Urothelium cell line (cell line): ENCODE data around the gene LMBR1.
"Not testable (repeated sequence)": the region's sequence is repeated elsewhere in the genome, so short reads cannot be mapped to it uniquely, and the experiment has no call there.

Source experiments
- DNase-seq: peaks from one replicate; pipeline ENCODE4 v3.0.0; 2011; ENCODE audit warnings: low spot score, mixed read lengths
- FAIRE-seq: peaks from 2 replicates; lab custom pipeline; 2011; peaks lifted over from hg19 to GRCh38; lab: Jason Lieb, UNC

The LMBR1 gene

GRCh38 chr7:156638443-156639077 lies 254.4 kb downstream of the LMBR1 start:
- FAIRE-seq: no peak
- no peak for DNase-seq

- not testable (repeated sequence) for FAIRE-seq, DNase-seq
Observed at GRCh38 chr7:156637093-156637492, 255.9 kb downstream of the LMBR1 start.

- DNase-seq (no peak), FAIRE-seq (no peak)
Observed at GRCh38 chr7:156635529-156636385, 257.2 kb downstream of the LMBR1 start.

GRCh38 chr7:156634117-156634516 lies 258.9 kb downstream of the LMBR1 start:
- DNase-seq (no peak), FAIRE-seq (no peak)

GRCh38 chr7:156629873-156630272 lies 263.1 kb downstream of the LMBR1 start:
- FAIRE-seq: no peak
- DNase-seq: no peak

- no peak for FAIRE-seq
Observed at GRCh38 chr7:156628562-156628961, 264.4 kb downstream of the LMBR1 start.

More at GRCh38 chr7:156628562-156628961, 264.4 kb downstream of the LMBR1 start:
- DNase-seq: no peak
